Muscle layer of duodenum (tissue), 2 donors: ENCODE measurements around the gene AQP2.
A peak's percentile ranks its signal among the peaks of the same experiment; 100 is the strongest.

Source experiments
- H3K27ac ChIP-seq: one replicate; pipeline ENCODE4 v1.7.0; 2013; ENCODE audit warnings: mild to moderate bottlenecking, low read length
- H3K27me3 ChIP-seq: one replicate; pipeline ENCODE4 v1.7.0; 2013; ENCODE audit warnings: low read depth, mild to moderate bottlenecking, control low read depth, low read length
- H3K36me3 ChIP-seq, 2 donors: one replicate each; pipeline ENCODE4 v1.7.0; 2013; ENCODE audit warnings: low read length in 2 of 2, control low read depth in 1 of 2, mild to moderate bottlenecking in 1 of 2; ENCODE audit not compliant: insufficient read depth in 2 of 2, control insufficient read depth in 1 of 2
- H3K4me1 ChIP-seq, 2 donors: one replicate each; pipeline ENCODE4 v1.7.0; 2013; ENCODE audit warnings: low read length in 2 of 2, mild to moderate bottlenecking in 2 of 2, control low read depth in 1 of 2, moderate library complexity in 1 of 2; ENCODE audit not compliant: insufficient read depth in 2 of 2, control insufficient read depth in 1 of 2
- H3K4me3 ChIP-seq, 2 donors: one replicate each; pipeline ENCODE4 v1.7.0; 2013; ENCODE audit warnings: low read length in 2 of 2, low read depth in 1 of 2, mild to moderate bottlenecking in 1 of 2
- H3K9me3 ChIP-seq, 2 donors: one replicate each; pipeline ENCODE4 v1.7.0; 2013; ENCODE audit warnings: low read length in 2 of 2, control low read depth in 1 of 2, mild to moderate bottlenecking in 1 of 2; ENCODE audit not compliant: control insufficient read depth in 1 of 2
- donor health status: healthy.

Gene AQP2, protein sequence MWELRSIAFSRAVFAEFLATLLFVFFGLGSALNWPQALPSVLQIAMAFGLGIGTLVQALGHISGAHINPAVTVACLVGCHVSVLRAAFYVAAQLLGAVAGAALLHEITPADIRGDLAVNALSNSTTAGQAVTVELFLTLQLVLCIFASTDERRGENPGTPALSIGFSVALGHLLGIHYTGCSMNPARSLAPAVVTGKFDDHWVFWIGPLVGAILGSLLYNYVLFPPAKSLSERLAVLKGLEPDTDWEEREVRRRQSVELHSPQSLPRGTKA

GRCh38 chr12:49950273-49951251 lies at the start of gene AQP2:
TSS of gene AQP2 (plus strand) at chr12:49950737. CDS start at chr12:49950831, 94 bp downstream.
- no peaks in the 10 kb centered on the region for H3K36me3 ChIP-seq
- H3K27me3 ChIP-seq = peaks cover 13% of the 10 kb centered on the region
- no peak within 1 kb of the TSS for H3K4me3 ChIP-seq
- no peak within 1 kb of the TSS for H3K27ac ChIP-seq
- H3K4me1 ChIP-seq = peaks cover 0 to 7% of the 10 kb centered on the region in 2 donors
- H3K9me3 ChIP-seq = no peaks in the 10 kb centered on the region

DNA sequence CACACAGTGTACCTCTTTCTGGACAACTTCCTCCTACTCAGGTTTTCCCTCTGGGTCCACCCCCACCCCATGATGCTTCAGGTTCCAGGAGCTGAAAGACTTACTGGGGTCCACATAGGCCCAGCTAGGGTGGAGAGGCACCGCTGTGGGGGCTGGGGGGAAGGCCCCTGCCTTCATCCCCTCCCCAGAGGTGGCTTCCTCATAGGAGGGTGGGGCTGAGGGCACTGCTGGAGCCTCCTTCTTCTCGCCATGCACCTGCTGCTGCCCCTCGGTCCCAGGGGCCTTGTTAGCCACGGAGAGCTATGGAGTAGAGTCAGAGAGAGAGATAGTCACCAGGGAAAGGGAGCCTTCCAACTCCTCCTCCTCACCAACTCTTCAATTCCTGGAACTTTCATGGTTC lies 49.5 kb upstream of the AQP2 start:
- Histone ChIP-seq H3K27ac (no peak overlapping the region), H3K27me3 (peaks cover 6% of the 10 kb centered on the region)

DNA sequence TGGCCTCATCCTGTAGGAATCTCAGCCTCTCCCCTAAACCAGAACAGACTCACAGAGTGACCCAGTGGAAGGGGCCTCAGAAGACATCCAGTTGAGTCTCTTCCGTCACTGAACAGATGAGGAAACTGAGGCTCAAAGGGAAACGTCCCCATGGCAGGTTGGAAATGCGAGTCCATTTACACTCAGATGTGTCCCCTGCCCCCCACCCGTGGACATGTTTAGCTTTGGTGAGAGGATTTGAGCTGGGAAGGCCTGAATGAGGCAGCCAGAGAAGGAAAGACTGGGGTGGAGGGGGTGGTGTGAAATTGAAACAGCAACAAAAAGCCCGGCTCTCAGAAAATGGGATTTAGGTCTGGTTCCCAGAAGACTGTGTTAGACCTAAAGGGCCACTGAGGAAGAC lies 48.6 kb upstream of the AQP2 start:
- Histone ChIP-seq H3K4me1 (peaks cover 4 to 14% of the 10 kb centered on the region in 2 donors), H3K27ac (no peak overlapping the region), H3K36me3 (no peaks in the 10 kb centered on the region), H3K9me3 (no peaks in the 10 kb centered on the region), H3K27me3 (peaks cover 6% of the 10 kb centered on the region), H3K4me3 (no peak overlapping the region)

More for the DNA sequence above, 49.5 kb upstream of the AQP2 start:
- Histone ChIP-seq H3K9me3 (no peaks in the 10 kb centered on the region), H3K4me3 (no peak overlapping the region), H3K4me1 (peaks cover 4 to 14% of the 10 kb centered on the region in 2 donors), H3K36me3 (no peaks in the 10 kb centered on the region)

DNA sequence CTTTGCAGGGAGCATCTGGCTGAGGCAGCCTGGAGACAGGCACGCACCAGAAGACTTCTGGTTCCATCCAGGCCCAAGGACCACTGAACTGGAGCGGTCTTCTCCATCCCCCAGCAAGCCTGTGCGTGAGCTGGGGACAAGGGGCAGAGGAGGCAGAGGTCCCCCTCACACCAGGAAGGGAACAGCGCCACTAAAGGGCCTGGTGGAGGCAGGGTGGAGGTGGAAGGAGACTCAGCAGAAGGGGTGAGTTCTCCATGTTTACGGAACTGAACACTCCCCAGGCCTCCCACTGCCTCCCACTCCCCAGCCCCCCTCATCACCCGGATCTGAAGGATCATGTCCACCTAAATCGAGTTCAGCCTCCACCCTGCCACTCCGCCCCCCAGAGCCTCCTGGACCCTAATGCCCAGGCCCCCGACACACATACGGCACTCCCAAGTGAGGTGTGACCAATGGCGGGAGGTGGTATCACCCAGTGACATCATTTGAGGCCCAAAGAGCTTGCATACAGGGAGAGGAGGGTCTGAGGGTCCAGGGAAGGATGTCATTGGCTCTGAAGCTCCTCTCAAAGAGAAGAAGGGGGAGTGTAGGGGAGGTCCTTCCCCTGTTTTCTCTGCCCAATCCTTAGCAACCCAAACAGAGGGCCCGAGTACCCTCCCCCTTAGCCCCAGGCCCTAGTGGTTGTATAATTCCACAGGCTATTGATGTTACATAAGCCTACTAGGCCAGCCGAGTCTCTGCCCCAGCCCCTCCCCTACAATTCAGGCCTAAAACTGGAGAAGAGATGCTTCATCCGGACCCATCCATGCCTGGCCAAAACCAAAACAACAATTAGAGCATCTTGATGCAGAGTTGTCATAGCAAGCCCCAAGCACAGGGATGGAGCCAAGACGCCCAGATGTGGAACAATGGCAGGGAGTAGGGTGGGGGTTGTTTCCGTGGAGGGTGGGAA lies 47.9 kb upstream of the AQP2 start:
- no peak overlapping the region for H3K27ac ChIP-seq
- H3K9me3 ChIP-seq = no peaks in the 10 kb centered on the region
- peak overlapping the region; percentile 21 to 50 for H3K4me3 ChIP-seq
- peaks cover 6% of the 10 kb centered on the region for H3K27me3 ChIP-seq
- H3K36me3 ChIP-seq = no peaks in the 10 kb centered on the region
- H3K4me1 ChIP-seq = peaks cover 4 to 14% of the 10 kb centered on the region in 2 donors

- H3K27me3 ChIP-seq = peaks cover 6% of the 10 kb centered on the region
These were observed 47.2 kb upstream of the AQP2 start for GRCh38 chr12:49903351-49903699.

GRCh38 chr12:49903700-49904423 lies 46.7 kb upstream of the AQP2 start, which contains the start of gene FAIM2:
TSS of gene FAIM2 (minus strand) at chr12:49903900. CDS start at chr12:49903792, 108 bp downstream.
- H3K4me1 ChIP-seq = peaks cover 4 to 14% of the 10 kb centered on the region in 2 donors
- peak within 1 kb of the TSS; percentile 16 for H3K27ac ChIP-seq
- peak within 1 kb of the TSS; percentile 26 to 50 for H3K4me3 ChIP-seq
- no peaks in the 10 kb centered on the region for H3K36me3 ChIP-seq
- no peaks in the 10 kb centered on the region for H3K9me3 ChIP-seq
- peaks cover 6% of the 10 kb centered on the region for H3K27me3 ChIP-seq

More at GRCh38 chr12:49903351-49903699, 47.2 kb upstream of the AQP2 start:
- H3K36me3 ChIP-seq = no peaks in the 10 kb centered on the region
- H3K4me3 ChIP-seq = peak overlapping the region; percentile 21 to 50
- no peaks in the 10 kb centered on the region for H3K9me3 ChIP-seq
- no peak overlapping the region for H3K27ac ChIP-seq
- peaks cover 4 to 14% of the 10 kb centered on the region in 2 donors for H3K4me1 ChIP-seq

DNA sequence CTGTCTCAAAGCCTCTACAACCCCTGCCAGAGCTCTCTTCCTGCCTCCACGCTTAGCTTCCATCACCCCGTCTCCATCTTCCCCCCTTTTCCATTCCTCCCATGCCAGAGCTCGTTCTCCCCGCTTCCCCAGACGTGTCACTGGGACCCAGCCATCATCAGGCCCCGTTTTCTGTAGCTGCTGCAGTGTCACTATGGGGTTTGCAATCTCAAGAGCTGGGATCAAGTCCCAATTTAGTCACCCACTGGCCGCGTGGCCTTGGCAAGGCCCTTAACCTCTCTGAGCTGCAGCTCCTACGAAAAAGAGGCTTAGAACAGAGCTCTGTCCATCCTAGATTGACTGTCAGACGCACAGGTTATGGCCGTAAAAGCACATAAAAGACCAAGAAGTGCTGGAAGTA lies 45.9 kb upstream of the AQP2 start:
- peak overlapping the region; percentile 16 for H3K27ac ChIP-seq
- H3K4me3 ChIP-seq = peak overlapping the region in 1 of 2 donors; percentile 28
- H3K36me3 ChIP-seq = no peaks in the 10 kb centered on the region
- no peaks in the 10 kb centered on the region for H3K9me3 ChIP-seq
- peaks cover 6% of the 10 kb centered on the region for H3K27me3 ChIP-seq
- peaks cover 4 to 14% of the 10 kb centered on the region in 2 donors for H3K4me1 ChIP-seq

GRCh38 chr12:49905718-49906314 lies 44.7 kb upstream of the AQP2 start:
- H3K9me3 ChIP-seq = no peaks in the 10 kb centered on the region
- no peaks in the 10 kb centered on the region for H3K36me3 ChIP-seq
- H3K27ac ChIP-seq = no peak overlapping the region
- H3K4me1 ChIP-seq = peaks cover 4 to 14% of the 10 kb centered on the region in 2 donors
- H3K4me3 ChIP-seq = no peak overlapping the region
- H3K27me3 ChIP-seq = peaks cover 6% of the 10 kb centered on the region

DNA sequence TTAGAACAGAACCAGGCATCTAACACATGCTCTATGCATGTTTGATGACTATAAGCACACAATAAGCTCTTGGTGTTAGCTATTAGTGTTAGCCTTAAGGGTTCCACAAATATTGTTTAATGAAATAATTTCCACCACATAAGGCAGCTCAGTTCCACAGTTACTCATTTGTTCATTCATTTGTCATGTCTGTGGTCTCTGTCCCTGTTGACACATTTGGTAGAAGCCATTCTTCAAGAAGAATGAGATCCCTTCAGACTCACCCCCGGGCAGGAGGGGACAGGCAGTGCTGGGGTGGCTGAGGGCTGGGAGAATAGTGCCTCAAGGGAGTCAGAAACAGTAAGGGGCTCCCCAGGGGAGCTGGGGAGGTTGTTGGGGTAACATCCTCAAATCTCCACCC lies 43.2 kb upstream of the AQP2 start:
- Histone ChIP-seq H3K27me3 (peaks cover 6% of the 10 kb centered on the region), H3K4me3 (no peak overlapping the region), H3K27ac (no peak overlapping the region), H3K4me1 (peaks cover 4 to 14% of the 10 kb centered on the region in 2 donors), H3K36me3 (no peaks in the 10 kb centered on the region), H3K9me3 (no peaks in the 10 kb centered on the region)

GRCh38 chr12:49909356-49909755 lies 41.2 kb upstream of the AQP2 start:
- Histone ChIP-seq H3K27me3 (peaks cover 4% of the 10 kb centered on the region), H3K36me3 (no peaks in the 10 kb centered on the region), H3K27ac (no peak overlapping the region), H3K9me3 (no peaks in the 10 kb centered on the region), H3K4me1 (peaks cover 1 to 4% of the 10 kb centered on the region in 2 donors), H3K4me3 (no peak overlapping the region)
